ENCODE results near the gene PBX1.

Gene PBX1

DNA sequence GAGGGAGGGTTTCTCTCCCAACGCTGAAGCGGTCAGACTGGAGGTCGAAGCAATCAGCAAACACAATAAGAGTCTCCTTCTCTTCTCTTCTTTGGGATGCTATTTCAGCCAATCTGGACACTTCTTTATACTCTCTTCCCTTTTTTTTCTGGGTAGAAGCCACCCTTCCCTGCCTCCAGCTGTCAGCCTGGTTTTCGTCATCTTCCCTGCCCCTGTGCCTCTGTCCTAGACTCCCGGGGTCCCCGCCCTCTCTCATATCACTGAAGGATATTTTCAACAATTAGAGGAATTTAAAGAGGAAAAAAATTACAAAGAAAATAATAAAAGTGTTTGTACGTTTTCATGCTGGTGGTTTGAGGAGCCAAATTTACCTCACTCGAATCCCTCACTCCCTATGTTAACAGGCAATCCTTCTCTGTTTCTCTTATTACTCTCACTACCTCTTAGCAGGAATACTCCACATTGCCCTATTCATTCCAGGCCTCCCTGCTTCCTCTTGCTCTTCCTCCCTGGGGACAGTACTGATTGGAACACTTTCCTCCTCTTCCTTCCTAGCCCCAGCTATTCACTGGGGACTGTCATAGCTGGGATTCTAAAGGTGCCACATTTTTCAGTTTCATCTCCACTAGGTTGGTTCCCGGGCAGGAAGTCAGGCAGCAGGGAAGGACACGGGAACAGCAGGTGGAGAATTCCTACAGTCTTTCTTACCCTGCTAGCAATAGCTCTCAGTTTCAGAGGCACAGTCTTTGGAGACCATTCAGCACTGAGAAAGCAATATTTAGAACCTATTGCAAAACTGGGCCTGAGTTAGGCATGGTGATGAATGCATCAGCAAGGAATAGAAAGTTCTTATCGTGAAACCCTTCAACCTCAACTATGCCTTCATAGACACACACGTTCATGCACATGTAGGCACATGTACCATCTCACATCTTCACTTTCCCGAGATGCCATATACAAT is 288.0 kb downstream of the PBX1 start:
- no peak for TF ChIP-seq POLR2A (IDR thresholded peaks at IDR 0.05; ENCODE audit: low read depth, low read length)
- DNase-seq (ENCODE audit: insufficient read length, low spot score) (no peak), FAIRE-seq (no peak)

DNA sequence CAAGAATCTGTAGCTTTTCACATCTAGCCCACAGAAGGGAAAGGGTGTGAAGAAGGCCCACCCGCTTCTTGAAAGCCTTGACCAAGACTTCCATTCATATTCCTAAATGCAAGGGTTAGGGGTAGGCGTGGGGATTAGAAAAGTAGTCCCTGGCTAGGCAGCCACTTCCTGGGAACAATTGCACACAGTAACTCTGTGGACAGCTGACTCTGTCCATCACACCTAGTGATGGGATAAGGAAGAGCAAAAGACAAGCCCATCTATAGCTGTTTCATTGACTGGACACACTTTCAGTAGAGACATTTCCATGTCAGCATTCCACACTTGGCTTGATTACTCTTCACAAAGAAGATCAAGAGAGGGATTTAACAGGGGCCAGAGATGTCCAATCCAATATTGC is 294.2 kb downstream of the PBX1 start:
- FAIRE-seq (no peak), DNase-seq (ENCODE audit: insufficient read length, low spot score) (no peak)
- no peak for TF ChIP-seq POLR2A (IDR thresholded peaks at IDR 0.05; ENCODE audit: low read depth, low read length)

- no peak for FAIRE-seq
- no peak for TF ChIP-seq POLR2A (IDR thresholded peaks at IDR 0.05; ENCODE audit: low read depth, low read length)
Observed at GRCh38 chr1:164855716-164856329, 296.8 kb downstream of the PBX1 start.

DNA sequence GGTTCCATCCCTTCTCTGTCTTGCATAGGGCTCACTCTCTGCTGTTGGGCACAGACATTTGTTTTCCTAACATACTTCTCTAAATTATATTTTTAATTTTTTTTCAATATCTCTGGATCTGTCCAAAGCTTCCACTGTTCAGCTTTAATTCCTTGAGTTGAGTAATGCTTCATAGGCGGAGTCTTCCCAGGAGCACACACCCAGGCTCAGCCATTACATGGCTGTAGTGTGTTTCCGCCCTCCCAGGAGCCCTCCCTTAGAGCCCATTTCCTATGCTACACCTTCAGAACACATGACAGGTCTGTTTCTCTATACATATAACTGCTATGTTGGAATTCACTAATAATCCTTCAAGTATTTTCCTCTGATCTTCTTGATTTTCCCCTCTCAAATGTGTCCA is 297.4 kb downstream of the PBX1 start:
- DNase-seq (ENCODE audit: insufficient read length, low spot score): no peak
- no peak for TF ChIP-seq POLR2A (IDR thresholded peaks at IDR 0.05; ENCODE audit: low read depth, low read length)
- FAIRE-seq: no peak

More at GRCh38 chr1:164855716-164856329, 296.8 kb downstream of the PBX1 start:
- no peak for DNase-seq (ENCODE audit: insufficient read length, low spot score)

DNA sequence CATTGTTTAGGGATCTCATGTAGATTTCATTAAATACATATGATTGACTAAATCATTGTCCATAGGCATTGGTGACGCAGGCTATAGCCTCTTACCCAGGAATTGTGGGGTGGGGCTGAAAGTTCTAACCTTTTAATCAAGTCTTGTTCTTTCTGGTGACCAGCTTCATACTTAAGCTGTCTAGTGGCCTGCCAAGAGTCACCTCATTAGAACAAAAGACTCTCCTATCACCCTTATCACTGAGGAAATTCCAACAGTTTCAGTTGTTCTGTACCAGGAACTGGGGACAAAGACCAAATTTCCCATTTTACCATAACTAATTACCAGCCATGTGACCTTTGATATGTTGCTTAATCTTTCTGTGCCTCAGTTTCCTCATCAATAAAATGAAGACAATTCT is 298.5 kb downstream of the PBX1 start:
- no peak for DNase-seq (ENCODE audit: insufficient read length, low spot score)
- TF ChIP-seq POLR2A (IDR thresholded peaks at IDR 0.05; ENCODE audit: low read depth, low read length): no peak
- FAIRE-seq: no peak

GRCh38 chr1:164858096-164858632 is 299.2 kb downstream of the PBX1 start:
- TF ChIP-seq POLR2A (IDR thresholded peaks at IDR 0.05; ENCODE audit: low read depth, low read length): no peak
- no peak for DNase-seq (ENCODE audit: insufficient read length, low spot score)
- no peak for FAIRE-seq

DNA sequence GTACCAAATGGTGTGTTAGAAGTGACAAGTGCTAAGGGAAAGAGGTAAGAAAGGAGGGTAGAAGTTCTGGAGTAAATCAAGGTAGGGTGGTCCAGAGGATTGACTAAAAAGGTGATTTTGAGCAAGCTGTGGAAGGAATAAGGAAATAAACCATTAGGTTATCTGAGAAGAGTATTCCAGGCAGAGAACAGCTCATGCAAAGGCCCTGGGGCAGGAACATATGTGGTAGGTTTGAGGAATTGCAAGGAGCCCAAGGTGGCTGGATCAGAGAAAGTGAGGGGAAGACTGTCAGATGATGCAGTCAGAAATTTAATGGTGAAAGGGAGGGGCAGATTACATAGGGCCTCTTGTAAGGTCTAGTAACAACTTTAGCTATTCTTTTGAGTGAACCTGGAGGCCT is 302.6 kb downstream of the PBX1 start:
- FAIRE-seq: no peak
- TF ChIP-seq POLR2A (IDR thresholded peaks at IDR 0.05; ENCODE audit: low read depth, low read length): no peak
- DNase-seq (ENCODE audit: insufficient read length, low spot score): no peak

DNA sequence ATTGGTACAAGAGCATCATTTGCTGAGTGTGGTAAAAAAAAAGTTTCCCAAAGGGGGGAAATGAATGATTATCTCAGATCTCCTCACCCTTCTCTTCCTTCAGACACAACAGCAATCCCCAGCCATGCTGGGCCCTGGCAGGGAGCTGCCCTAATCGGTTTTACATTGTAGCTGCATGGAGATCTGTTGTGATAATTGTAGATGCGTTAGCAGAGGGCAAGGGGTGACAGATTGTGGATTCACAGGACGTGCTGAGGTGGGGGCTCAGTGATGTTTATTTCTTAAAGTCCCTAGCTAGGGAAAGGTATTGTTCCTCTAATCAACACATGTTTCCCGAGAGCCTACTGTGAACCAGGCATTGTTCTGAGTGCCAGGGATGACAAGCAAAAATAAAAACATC is 304.1 kb downstream of the PBX1 start:
- FAIRE-seq (no peak), DNase-seq (ENCODE audit: insufficient read length, low spot score) (no peak)
- TF ChIP-seq POLR2A (IDR thresholded peaks at IDR 0.05; ENCODE audit: low read depth, low read length): no peak

DNA sequence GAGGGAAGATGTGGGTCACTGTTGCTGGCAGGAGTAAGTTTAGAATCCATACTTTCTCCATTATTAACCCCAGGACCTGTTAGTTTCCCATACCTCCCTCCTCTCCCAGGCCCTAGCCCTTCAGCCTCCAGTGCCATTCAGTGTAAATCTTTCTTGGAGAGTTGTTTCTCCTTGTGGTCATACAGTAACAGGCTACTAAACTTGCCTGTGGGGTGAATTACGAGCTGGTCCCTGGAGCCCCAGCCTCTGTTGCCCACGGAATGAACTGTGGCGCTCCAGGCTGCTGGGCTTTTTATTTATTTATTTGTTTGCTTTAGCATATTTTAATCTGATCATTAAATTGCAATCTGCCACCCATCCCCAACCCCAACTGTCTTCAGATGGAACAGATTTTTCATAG is 305.2 kb downstream of the PBX1 start:
- FAIRE-seq (no peak), DNase-seq (ENCODE audit: insufficient read length, low spot score) (no peak)
- TF ChIP-seq POLR2A (IDR thresholded peaks at IDR 0.05; ENCODE audit: low read depth, low read length): no peak

DNA sequence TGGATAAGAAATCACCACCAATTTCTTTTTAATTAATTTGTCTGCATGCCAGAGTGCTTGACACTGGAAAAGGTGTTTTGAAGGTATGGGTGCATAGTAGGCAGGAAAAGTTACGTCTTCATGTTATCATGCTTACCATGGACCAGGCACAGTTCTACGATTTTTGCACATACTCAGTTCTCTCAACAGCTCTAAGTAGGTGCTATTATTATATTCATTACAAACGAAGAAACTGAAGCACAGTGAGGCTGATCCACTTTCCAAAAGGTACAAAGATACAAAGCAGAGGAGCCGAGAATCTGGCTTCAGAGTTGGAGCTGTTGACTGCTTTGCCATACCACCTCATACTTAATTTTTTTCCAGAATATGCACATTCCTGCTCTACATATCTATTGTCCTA is 306.4 kb downstream of the PBX1 start:
- no peak for TF ChIP-seq POLR2A (IDR thresholded peaks at IDR 0.05; ENCODE audit: low read depth, low read length)
- FAIRE-seq (no peak), DNase-seq (ENCODE audit: insufficient read length, low spot score) (no peak)

- DNase-seq (ENCODE audit: insufficient read length, low spot score) (no peak), FAIRE-seq (no peak)
- no peak for TF ChIP-seq POLR2A (IDR thresholded peaks at IDR 0.05; ENCODE audit: low read depth, low read length)
Observed at GRCh38 chr1:164867590-164867989, 308.6 kb downstream of the PBX1 start.

DNA sequence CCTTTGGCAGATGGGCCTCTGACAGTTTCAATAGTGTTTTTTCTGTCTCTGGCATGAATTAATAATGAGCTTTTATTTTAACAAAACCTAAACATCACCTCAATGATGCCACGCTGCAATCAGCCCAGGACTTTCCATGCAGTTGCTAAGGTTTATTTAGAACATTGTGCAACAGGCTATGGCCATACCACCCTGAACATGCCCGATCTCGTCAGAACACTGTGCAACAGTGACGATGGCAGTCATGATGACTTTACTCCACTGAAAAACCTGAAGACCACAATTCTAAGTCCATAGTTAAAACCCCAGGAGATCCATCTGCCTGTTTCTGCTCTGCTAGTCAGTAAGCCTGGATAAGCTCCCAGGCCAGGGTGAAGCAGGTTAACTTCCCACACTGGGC is 310.0 kb downstream of the PBX1 start:
- no peak for DNase-seq (ENCODE audit: insufficient read length, low spot score)
- FAIRE-seq: no peak
- TF ChIP-seq POLR2A (IDR thresholded peaks at IDR 0.05; ENCODE audit: low read depth, low read length): no peak

DNA sequence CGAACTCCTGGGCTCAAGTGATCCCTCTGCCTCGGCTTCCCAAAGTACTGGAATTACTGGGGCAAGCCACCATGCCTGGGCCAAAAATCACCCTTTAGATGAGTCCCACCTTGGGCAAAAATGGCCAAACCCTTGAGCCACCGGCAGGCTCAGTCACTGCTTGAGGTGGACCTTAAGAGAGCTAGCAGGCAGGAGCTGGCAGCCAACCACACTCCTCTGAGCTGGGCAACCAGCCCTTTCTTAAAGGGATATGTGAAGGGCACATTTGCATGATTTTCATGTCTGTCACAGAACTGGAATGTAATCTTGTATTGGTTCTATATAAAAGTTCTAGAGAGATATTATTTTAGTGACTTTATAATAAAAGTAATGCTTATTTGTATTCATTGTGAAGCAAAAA is 316.5 kb downstream of the PBX1 start:
- TF ChIP-seq POLR2A (IDR thresholded peaks at IDR 0.05; ENCODE audit: low read depth, low read length): no peak
- DNase-seq (ENCODE audit: insufficient read length, low spot score) (no peak), FAIRE-seq (no peak)

GRCh38 chr1:164876398-164877116 is 317.6 kb downstream of the PBX1 start:
- FAIRE-seq (no peak), DNase-seq (ENCODE audit: insufficient read length, low spot score) (no peak)
- TF ChIP-seq POLR2A (IDR thresholded peaks at IDR 0.05; ENCODE audit: low read depth, low read length): no peak
